ENCODE data around the gene MEF2C.

Gene MEF2C

GRCh38 chr5:88887342-88887741 is 4.4 kb upstream of the MEF2C start:
- no peak for DNase-seq

GRCh38 chr5:88886746-88887341 is 3.9 kb upstream of the MEF2C start:
- DNase-seq: no peak

- no peak for DNase-seq
Observed at GRCh38 chr5:88886252-88886651, 3.3 kb upstream of the MEF2C start.

- DNase-seq: no peak
Observed at GRCh38 chr5:88885002-88885401, 2.0 kb upstream of the MEF2C start.

GRCh38 chr5:88884608-88884877 is 1.6 kb upstream of the MEF2C start:
- DNase-seq: no peak

GRCh38 chr5:88883836-88884607 is 1.0 kb upstream of the MEF2C start:
- no peak for DNase-seq

GRCh38 chr5:88882276-88883038 is 527 bp downstream of the MEF2C start:
- no peak for DNase-seq

- no peak for DNase-seq
Observed at GRCh38 chr5:88881571-88881971, 1.4 kb downstream of the MEF2C start.

- no peak for DNase-seq
Observed at GRCh38 chr5:88880201-88880600, 2.8 kb downstream of the MEF2C start.

- no peak for DNase-seq
Observed at GRCh38 chr5:88879724-88880123, 3.3 kb downstream of the MEF2C start.

- no peak for DNase-seq
Observed at GRCh38 chr5:88878976-88879375, 4.0 kb downstream of the MEF2C start.

- DNase-seq: no peak
Observed at GRCh38 chr5:88877826-88878225, 5.2 kb downstream of the MEF2C start.

- DNase-seq: no peak
Observed at GRCh38 chr5:88876714-88877113, 6.3 kb downstream of the MEF2C start.

GRCh38 chr5:88875341-88876234 is 7.4 kb downstream of the MEF2C start:
- DNase-seq: no peak

- no peak for DNase-seq
Observed at GRCh38 chr5:88873447-88873846, 9.5 kb downstream of the MEF2C start.

- DNase-seq: no peak
Observed at GRCh38 chr5:88872971-88873370, 10.0 kb downstream of the MEF2C start.

- no peak for DNase-seq
Observed at GRCh38 chr5:88870285-88870684, 12.7 kb downstream of the MEF2C start.

- no peak for DNase-seq
Observed at GRCh38 chr5:88868468-88869068, 14.4 kb downstream of the MEF2C start.

- DNase-seq: no peak
Observed at GRCh38 chr5:88867638-88868037, 15.3 kb downstream of the MEF2C start.

GRCh38 chr5:88863523-88863922 is 19.5 kb downstream of the MEF2C start:
- no peak for DNase-seq

GRCh38 chr5:88862547-88863175 is 20.3 kb downstream of the MEF2C start:
- DNase-seq: no peak

GRCh38 chr5:88861231-88861630 is 21.8 kb downstream of the MEF2C start:
- no peak for DNase-seq
